Regular cardiac myocyte (primary cell): ENCODE data around the gene SPDYE1. TPM values are rescaled to one million over a fixed set of nuclear protein-coding genes. Genes with fewer than 3 reads are reported as not detected.

Experiments
- total RNA-seq: library from RNA; depleted of rRNA; stranded (reverse); fragments of >200 nt; gene quantifications from 2 replicates; pipeline ENCODE4 v1.2.3, GENCODE V29; 2014

SPDYE1 gene, protein sequence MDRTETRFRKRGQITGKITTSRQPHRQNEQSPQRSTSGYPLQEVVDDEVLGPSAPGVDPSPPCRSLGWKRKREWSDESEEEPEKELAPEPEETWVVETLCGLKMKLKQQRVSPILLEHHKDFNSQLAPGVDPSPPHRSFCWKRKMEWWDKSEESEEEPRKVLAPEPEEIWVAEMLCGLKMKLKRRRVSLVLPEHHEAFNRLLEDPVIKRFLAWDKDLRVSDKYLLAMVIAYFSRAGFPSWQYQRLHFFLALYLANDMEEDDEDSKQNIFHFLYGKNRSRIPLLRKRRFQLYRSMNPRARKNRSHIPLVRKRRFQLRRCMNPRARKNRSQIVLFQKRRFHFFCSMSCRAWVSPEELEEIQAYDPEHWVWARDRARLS
- total RNA-seq, result not detected in 2 replicates

DNA sequence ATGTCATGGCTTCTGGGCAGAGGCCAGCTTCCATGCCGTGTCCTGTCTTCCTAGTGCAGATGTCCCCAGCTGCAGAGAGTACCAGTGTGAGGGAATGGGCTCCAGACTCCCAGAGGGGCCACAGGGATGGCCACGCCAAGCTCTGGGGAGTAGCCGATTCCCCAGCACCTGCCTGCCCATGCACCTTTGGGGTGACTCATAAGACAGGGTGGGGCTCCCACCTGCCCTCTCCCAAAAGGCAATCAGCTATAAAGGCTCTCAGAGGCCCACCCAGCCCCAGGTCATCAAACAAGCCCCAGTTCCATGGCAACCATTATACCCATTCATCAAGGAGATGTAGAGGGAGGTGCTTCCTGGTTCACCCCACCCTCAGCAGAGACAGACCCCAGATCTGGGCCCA lies at the start of gene SPDYE1:
SPDYE1 (plus strand) TSS at position 366 of the 400 bp plus-strand sequence. CDS start 2,053 bp downstream, outside the sequence.

DNA sequence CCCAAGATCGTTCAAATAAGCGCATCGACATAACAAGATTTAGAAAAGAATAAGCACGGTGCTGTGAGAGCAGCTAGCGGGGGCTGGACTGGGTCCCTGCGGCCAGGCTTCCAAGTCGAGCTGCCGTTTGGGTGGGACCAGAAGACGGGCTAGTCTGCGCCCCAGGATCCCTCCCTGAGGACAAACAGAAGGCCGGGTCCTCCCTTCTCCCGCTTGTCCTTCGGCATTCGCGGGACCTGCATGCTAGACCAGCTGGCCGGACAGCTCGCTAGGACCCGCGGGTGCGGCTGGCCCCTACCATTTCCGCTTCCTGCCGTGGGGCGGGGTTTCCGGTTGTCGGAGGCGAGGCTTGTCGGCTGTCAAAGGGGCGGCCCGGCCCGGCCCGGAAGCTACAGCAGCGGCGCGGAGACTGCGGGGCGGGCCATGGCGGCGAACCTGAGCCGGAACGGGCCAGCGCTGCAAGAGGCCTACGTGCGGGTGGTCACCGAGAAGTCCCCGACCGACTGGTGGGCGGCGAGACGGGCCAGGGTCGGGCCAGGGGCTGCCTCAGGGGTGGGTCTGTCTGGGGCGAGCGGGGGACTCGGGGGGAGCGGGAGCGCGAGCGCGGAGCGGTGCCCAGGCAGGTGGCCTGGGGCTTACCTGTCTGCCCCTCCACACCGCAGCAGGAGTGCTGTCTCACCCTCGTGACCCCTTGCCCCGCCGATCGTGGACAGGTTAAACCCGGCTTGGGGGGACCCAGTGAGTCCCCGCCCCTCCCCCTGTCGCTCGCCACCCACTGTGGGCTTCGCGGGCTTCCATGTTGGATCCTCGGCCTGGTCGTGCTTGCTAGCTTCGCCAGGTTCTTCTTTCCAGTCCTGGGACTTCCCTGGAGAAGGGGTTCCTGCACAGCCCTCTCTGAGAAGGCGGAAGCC lies 46.9 kb downstream of the SPDYE1 start, which contains the start of gene DBNL:
DBNL (plus strand) TSS at position 388 of the 911 bp plus-strand sequence; CDS start at position 424, 36 bp downstream.

Other genes starting within 250 kb of the SPDYE1 start
- gene BLVRA, start 239.2 kb upstream of the SPDYE1 start, total RNA-seq, result 31.9 and 40.5 TPM in 2 replicates
- 70.8 and 75.0 TPM in 2 replicates for gene MRPS24, start 128.4 kb upstream of the SPDYE1 start, total RNA-seq
- gene URGCP, start 91.3 kb upstream of the SPDYE1 start, total RNA-seq, result 27.6 and 31.6 TPM in 2 replicates
- gene UBE2D4, start 71.5 kb upstream of the SPDYE1 start, total RNA-seq, result 5.4 and 17.8 TPM in 2 replicates
- gene DBNL, start 46.8 kb downstream of the SPDYE1 start, total RNA-seq, result 136 and 219 TPM in 2 replicates
- gene PGAM2, start 67.7 kb downstream of the SPDYE1 start, total RNA-seq, result 0.56 TPM in 1 of 2 replicates, not detected in the other
- 10.9 and 20.0 TPM in 2 replicates for gene POLM, start 84.6 kb downstream of the SPDYE1 start, total RNA-seq
- gene AEBP1, start 106.4 kb downstream of the SPDYE1 start, total RNA-seq, result 31.2 and 34.1 TPM in 2 replicates
- gene POLD2, start 125.7 kb downstream of the SPDYE1 start, total RNA-seq, result 61.2 and 146 TPM in 2 replicates
- not detected in 2 replicates for gene MYL7, start 143.4 kb downstream of the SPDYE1 start, total RNA-seq
- 0.38 and 0.85 TPM in 2 replicates for gene GCK, start 191.5 kb downstream of the SPDYE1 start, total RNA-seq
- 78.6 and 159 TPM in 2 replicates for gene YKT6, start 203.1 kb downstream of the SPDYE1 start, total RNA-seq